Measurements from ENCODE around the gene OPN3.

Gene OPN3

DNA sequence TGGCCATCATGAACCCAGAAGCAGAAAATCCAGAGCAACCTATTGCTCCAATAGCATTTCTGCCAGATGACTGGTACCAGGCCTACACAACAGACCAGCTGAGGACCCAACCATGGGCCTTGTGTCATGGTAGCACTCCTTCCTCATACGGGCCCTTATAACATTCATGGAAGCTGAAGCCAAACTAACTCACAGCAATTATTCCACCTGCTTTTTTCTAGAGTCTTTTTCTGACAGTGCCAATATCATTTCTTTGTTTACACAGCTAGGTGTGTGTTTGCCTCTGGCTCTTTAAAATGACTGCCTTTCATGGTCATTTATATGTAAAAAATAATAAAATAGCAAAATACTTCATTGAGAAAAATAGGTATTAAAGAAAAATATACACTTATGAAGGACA is 8.0 kb upstream of the OPN3 start:
- DNase-seq = no peak

DNA sequence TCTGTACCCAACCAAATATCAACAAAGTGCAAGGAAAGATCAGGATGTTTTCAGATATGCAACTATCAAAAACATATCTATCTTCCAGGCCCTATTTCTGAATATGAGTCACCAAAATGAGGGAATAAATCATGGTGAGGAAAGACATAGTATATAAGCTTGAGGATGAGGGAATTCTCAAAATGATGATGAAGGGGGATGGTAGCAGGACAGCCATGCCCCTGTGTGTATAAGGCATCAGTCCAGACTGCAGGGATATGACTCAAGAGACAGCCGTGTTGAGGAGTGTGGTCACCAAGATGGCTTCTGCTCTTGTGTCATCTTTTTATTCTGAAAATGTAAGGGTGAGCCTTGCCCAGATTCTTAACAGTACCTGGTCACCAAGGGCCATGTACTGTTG is 7.5 kb upstream of the OPN3 start:
- no peak for DNase-seq

DNA sequence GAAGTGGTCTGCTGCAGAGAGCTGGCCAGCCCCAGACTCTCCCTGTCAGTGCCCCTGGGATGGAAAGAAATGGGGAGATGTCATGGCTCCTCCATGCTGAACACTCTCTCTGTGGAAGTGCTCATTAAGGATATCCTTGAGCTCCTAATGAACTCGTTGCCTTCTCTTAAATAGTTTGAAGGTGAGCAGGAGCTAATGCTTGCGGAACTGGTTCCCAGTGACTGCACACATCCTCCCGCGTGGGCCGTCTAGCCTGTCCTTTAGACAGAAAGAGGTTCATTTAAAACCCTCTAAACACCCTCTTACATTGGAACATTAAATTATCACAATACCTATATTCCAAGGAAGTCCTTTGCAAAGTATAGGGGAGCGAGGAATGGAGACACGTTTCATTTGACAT is 6.0 kb upstream of the OPN3 start:
- DNase-seq = no peak

DNA sequence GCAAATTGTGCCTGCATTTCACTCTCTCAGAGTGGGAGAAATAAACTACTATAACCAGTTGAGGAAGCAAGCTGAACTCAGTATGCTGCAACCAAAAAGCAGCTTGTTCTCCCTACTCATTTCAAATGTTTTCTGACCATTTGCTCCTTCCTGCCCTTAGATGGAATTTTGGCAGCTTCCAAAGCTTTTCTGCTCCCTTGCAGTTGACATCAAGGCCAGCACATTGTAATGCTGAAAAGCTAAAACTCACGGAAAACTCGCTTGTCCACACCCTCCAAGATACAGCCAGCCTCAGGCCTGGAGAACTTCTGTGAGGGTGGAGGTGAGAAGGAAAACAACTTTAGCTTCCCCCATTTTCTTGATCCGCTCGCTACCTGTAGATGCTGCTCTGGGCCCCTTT is 5.0 kb upstream of the OPN3 start:
- no peak for DNase-seq

DNA sequence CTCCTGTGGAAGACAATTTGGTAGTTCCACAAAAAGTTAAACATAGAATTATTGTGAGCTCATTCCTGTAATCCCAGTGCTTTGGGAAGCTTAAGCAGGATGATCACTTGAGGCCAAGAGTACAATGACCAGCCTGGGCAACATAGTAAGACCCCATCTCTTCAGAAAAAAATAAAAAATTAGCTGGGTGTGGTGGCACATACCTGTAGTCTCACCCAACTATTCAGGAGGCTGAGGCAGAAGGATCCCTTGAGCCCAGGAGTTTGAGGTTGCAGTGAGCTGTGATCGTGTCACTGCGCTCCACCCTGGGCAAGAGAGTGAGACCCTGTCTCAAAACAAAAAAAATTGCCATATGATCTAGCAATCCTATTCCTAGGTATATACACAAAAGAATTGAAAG is 4.1 kb upstream of the OPN3 start:
- no peak for DNase-seq

DNA sequence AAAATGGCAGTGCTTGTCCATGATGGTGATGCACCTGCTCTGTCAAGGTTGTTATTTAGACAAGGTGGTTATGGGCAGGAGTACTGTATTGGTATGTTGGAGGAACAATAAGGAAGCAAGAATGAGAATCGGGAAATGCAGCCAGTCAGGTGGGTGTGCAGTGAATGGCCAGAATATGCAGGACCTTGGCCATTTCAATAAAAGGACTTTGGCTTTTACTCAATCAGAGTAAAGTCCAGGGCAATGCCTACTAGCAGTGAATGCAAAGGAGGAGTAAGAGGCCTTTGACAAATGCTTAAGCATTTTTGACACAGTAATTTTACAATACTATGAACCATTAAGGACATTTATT is 2.4 kb upstream of the OPN3 start:
- DNase-seq = no peak

DNA sequence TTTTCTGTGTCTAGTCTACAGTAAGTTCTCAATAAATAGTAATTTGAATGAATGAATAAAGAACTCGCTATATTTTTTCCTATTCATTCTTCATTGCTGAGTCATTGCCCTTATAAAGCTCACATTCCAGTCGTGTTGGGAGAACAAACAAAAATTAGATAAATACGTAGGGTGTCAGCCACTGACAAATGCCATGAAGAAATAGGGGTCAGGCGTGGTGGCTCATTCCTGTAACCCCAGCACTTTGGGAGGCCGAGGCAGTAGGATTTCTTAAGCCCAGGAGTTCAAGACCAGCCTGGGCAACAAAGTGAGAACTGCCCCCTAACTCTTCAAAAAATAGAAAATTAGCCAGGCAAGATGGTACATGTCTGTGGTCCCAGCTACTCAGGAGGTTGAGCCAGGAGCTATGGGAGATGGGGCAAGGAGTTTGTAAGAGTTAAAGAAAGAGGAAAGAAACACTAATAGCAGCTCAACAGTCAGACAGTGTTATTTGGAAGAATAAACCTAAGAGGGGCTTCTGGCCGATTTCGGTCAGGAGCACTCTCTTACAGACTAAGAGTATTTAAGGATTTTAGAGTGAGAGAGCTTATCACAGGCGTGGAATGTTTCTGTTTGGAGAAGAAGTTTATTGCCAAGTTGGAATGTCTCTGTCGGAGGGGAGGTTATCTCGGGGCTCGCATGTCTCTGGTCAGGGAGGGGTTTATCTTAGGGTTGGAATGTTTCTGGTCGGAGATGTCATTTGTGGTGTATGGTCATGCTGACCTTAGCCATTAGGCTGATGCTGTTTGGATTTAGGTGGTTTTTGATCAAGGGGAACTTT is 1.8 kb upstream of the OPN3 start:
- DNase-seq = no peak

DNA sequence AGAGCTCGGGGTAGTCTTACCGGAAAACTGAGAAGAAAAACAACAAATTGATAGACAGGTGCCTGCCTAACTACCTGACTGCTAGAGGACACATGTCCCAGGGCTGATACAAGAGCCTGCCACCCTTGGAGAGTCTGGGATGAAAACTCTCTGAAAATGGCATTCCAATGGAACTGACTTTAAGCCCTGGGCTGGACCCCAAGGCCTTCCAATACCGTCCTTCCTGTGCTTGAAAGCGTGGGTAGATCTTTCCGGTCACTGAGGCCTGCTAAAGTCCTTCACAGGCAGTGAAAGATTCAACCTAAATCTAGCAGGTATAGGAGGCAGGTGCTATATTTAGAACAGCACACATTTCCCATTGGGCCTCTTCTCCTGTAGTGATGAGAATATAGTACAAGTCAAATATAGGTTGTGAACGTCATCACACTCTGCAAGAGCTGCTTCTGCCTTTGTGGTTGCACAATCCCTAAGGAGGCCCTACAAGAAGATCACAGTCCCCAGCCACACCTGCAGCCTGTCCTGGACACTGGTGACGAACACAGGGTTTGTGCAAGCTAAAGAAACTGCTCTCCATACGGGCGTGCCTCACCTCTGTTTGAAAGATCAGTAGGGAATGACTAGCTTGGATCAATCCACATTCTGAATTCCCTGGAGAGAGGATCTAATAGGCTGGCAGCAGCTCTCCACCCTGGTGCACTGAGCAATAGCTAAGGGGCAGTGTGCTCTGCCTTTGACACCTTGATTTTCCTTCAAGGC is 876 bp upstream of the OPN3 start:
- no peak for DNase-seq

DNA sequence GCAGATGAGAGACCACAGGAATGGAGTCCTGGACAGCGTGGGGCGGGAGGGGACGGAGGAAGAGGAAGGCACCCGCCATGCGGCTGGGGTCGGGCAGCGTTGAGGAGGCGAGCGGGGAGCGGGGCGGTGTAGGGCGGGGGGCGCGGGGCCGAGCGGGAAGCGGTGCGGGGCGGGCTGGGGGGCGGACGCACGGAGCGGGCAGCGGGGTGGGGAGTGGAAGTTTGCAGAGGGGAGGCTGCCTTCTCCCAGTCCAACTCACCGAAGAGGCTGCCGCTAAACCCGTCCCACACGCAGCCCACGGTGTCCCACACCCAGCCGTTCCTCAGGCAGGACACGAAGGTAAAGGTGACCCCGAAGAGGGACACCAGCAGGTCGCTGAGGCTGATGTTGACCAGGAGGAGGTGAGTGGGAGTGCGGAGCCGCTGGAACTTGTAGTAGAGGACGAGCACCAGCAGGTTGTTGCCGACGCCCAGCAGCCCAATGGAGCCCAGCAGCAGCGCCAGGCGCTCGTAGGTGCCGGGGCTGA is 483 bp downstream of the OPN3 start:
- peak; percentile 83 for DNase-seq

DNA sequence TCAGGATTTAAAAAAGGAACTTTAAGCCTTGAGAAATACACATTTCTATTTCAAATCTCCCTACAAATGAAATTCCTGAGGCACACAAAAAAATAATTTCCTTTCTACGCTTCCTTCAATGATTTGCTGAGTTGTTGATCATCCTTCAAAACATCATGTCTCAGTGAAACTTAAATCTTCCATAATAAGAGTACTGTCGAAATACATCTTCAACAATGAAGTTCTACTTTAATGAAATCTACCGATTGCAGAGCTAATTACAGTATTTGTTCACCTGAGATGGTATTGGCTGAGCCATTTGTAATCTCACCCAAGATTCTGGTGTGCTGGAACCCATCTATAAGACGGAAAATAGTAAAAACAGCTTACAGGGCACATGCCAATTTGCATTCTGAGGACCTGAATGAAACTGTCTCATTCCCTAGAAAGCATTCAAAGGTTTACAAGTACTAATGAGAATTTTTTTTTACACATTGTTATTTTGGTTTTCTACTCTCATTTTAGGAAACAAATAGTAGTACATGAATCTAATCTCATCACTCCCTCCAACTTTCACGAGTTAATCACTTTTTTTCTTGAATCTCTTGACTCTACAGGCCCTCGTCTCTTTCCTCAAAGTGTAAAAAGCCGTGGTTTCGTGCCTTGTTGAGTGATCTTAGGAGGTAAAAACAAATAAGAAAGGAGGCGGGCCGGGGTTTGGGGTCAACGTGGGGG is 1.1 kb downstream of the OPN3 start:
- peak; percentile 36 for DNase-seq

DNA sequence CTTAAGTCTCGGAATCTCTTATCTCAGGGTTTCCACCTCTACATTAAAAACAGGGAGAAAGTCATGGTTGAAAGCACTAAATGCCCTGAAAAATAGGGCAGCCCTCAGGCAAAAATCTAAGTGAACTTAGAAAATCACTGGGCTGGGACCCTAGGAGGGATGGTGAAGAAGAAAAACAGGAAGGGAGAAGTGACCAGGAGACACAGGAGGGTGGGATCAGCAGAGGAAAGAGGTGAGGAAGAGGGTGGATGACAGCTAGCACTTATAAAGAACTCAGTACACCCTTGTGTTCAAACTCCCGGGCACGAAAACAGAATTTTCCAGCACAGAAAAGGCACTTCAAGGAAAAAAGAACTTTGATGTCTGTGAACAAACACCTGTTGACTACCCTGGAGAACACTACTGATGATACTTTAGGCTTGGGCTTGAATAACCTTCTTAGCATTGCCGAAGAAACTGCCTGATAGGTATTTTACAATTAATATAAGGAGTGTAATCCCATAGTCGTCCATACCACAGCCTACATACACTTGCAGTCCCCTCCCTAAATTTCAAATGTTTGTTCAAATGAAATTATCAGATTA is 2.0 kb downstream of the OPN3 start:
- no peak for DNase-seq

DNA sequence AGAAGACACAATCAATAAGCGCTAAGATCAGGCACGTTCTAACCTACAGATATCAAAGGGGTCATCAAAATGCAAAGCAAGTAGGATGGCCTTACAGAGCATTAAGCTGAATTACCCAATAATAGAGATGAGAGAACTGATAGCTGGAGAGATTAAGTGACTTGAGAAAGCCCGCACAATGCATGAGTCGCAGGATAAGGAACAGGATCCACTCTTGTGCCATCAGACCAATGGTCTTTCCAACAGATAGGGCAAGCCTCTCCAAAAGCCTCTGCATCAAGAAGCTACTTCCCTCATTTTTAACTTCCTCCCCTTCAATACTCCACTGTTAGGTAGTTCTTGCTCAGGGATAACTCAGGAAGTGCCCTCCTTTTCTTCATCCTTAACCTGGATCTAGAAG is 2.6 kb downstream of the OPN3 start:
- no peak for DNase-seq

DNA sequence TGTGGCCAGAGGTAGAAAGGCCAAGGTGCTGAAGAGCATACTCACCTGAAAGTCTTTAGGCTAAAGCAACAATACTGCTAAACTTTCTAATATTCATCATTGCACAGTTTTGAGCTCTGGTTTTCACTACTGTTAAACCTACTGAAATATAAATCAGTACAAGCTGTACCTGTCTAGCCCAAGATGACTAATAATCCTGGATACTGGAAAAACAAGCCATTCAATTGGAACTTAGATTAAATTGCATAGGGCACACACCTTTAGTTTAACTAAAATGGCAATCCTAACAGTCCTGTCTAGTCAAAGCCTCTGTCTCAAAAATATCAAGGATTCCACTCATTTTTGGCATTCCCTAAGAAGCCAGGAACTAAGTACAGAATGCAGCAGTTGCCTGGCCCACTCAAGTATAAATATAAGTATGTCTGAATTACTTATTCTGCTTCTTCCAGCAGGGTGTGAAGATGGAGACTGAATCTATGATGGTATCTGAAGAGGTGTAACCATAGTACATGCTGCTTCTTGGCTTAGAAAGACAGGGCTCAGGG is 3.1 kb downstream of the OPN3 start:
- DNase-seq = no peak

DNA sequence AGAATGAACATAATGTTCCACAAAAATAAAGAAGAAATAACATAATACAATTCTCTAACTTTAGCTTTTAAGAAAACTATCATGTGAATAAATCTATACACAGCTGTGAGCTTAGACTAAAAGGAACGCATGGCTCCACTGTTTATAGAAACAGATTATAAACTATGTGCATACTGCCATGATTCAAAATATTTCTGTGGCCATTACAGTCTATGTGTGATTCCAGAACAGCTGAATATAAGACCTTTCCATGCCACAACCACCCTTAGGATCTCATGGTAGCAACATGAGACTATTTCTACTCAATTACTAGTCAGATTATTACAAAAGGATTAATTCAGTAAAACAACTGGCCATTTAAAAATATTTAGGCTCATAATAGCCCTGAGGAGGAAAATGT is 3.9 kb downstream of the OPN3 start:
- no peak for DNase-seq

DNA sequence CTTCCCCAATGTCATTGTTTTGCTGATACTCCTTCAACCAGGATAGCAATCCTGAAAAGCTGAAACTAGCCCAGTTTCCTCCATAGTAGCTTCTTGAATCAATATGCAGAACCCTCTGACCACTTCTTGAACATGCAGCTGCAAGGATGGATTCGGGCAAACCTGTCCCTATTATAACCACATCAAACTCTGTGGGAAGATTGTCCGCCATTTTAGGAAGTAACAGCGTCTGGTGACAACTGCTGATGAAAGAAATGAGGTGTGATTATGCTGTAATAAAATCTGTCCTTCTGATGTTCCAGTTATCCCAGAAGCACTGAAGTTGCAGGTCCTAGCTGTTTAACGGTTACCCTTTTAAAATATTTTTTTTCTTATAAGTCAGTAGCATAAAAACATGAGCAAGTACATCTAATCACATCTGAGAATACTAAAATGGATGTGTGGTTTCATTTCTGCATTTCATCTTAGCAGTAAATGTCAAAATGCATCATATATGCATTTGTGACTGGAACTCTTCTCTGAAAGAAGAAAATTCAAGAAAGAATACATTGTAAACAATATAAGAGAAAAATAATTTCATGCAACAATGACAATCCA is 4.5 kb downstream of the OPN3 start:
- DNase-seq = no peak

DNA sequence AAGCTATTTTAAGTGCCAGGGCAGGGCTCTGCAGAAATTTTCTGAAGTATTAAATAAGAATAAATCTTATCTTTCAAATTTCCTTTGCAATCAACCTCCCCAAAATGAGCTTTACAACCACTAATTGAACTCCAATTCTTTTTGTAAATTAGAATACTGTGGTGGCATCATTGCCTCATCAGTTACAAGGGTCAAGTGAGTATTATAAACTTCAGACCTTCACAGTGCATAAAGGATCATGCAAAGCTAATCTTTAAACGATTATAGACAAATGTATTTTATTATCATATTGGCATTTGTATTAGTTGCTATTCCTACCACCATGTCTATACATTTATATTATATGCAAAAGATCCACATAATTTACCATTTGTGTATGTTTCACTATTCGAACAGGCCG is 7.2 kb downstream of the OPN3 start:
- DNase-seq = no peak

DNA sequence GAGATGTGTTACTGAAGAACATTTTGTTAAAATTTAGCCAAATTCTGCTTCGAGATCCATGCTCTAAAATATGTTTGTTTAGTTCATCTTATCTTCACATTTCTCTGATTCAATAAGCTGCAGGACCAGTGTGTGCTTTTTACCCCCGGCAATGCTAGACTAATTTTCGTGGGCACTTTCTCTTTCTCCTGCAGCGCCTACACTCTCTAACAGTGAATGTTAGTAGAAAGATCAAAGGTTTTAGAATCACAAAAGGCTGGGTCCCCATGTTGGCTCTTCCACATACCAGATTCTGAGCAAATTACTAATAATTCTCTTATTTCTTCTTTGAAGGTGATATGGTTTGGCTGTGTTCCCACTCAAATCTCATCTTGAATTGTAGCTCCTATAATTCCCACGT is 8.5 kb downstream of the OPN3 start:
- no peak for DNase-seq

DNA sequence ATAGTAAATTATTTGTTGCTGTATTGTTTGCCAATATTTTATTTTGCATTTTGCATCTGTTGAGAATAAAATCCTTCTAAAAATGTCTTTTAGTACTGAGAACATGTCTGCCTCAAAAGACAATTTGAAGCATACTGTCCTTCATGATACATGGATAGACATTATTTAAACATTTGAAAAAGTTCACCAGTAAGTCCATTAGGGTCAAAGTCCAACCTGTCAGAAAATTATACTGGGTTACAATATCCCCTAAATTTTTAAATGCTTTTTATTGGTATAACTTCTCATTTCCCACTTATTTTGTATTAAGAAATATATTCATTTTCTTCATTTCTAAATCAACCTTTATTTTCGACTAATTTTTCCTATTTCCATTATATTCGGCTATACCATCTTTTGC is 9.3 kb downstream of the OPN3 start:
- no peak for DNase-seq

DNA sequence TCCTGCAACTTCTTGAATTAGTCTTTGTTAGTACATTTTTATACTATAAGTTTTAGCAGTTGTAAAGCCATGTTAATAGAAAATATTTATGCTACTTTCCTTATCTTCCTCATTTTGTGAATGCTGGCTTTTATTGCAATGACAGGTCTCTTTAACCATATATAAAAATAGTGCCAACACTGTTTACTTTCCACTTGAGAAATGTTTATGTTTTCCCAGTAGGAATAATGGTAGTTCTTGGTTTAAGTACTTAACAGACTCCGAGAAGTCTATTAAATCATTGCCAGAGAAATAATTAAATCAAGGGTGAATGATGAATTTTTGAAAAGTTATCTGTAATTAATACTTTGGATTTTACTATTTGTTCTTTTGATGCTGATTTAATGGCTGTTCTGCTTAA is 9.7 kb downstream of the OPN3 start:
- DNase-seq = no peak

DNA sequence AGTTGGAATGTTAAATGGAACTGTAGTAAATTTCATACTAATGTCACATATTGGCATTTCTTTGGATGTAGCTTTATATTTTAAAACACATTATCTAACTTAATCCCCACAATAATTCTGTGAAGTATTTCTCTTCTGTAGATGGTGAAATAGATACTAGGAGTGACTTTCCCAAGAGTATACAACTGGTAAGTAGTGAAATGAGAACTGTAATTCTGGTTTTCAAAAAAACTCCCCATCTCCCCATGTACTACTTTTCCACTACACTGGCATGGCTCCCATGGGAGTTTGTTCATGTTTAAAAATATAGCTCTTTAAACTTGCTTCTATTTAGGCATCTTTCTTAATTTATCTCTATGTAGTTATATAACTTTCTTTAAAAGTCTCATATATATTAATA is 10.2 kb downstream of the OPN3 start:
- DNase-seq = no peak

DNA sequence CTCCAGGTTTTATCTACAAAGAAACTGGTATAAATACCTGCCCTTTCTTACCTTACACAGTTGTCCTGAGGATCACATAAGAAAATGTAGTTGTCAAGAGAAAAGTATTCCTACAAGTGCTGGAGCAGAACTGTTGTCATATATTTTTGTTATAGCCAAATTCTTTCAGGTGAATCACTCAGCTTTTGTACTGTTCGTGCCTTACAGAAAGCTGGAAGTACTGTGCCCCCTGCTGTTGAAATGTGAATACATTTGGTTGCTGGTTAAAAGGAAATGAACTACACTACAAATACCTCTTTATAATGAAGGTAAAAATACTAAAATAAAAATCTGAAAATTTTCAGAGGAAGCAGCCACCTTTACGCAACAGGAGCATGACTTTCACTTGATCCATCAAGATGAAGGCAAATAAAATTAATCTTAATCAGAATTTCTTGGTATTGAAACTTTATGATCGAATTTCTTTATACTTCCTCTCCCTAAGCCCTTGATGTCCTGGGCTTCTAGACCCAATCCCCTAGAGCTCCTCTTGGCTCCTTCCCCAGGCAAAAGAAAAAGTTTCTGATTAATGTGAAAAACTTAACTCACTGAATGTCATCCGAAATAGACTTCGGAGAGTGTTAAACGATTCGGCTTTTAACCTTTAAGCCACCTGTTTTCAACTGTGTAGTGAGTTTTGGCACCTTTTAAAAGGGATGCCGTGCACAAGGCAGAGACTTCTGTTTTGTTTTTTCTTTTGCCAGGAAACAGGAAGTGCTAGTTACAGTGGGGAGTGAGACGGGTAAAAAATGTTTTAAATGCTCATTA is 12.5 kb downstream of the OPN3 start:
- no peak for DNase-seq
